AML-193 (cell line): ENCODE data around the gene BACE1-AS.
"Not testable (repeated sequence)": the region's sequence is repeated elsewhere in the genome, so short reads cannot be mapped to it uniquely, and the experiment has no call there.

ENCODE experiments used
- DNase-seq, 2 experiments: peaks; one replicate each; lab custom pipeline; 2025; lab: John Stamatoyannopoulos, UW

BACE1-AS gene

DNA sequence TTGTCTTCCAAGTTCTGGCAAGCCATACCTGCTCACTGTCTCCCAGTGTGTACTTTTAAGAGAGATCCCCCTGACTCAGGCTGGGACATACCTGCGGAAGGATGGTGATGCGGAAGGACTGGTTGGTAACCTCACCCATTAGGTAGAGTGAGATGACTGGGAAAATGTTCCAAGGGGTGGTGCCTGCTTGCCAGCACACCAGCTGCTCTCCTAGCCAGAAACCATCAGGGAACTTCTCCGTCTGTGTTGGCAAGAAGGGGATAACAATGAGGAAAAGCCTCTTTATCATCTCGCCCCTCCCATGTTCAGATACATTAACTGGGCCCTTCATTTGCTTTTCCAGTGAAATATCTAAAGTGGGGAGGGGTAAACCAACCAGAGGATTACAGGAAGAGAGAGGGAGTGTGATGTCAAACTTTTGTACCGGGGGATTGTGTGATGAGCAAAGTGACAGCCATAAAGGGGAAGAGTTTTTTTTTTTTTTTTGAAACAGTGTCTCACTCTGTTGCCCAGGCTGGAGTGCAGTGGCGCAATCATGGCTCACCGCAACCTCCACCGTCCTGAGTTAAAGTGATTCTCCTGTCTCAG is at the start of gene BACE1-AS:
TSS of gene BACE1-AS (plus strand) at position 538 of the 588 bp plus-strand sequence.
- DNase-seq: no peak

DNA sequence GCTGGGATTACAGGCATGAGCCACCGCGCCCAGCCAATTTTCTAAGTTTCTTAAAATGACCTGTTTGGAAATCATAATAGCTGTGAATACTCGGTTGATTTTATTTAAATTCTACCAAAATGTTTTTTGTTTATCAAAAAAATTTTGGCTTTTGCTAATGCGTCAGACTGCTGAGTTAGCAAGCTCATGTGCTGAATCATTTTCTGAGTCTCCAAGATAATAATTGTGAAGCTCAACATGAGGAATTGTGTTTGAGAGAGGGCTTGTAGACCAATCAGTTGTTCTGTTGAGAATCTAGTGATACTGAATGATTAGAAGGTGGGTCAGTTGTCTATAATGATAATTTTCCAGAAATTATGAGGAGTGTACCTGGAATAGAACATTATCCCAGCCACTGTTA is 42.8 kb upstream of the BACE1-AS start:
- no peak for DNase-seq

DNA sequence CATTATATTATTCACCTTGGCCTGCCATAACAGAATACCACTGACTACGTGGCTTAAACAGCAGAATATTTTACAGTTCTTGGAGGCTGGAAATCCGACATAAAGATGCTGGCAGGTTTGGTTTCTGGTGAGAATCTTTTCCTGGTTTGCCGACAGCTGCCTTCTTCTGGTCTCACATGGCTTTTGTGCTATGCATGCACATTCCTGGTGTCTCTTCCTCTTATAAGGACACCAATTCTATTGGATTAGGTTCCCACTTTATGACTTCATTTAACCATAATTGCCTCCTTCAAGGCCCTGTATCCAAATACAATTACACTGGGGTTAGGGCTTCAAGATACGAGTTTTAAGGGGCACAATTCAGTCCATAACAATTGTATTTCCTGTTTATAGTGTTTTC is 41.6 kb upstream of the BACE1-AS start:
- no peak for DNase-seq

DNA sequence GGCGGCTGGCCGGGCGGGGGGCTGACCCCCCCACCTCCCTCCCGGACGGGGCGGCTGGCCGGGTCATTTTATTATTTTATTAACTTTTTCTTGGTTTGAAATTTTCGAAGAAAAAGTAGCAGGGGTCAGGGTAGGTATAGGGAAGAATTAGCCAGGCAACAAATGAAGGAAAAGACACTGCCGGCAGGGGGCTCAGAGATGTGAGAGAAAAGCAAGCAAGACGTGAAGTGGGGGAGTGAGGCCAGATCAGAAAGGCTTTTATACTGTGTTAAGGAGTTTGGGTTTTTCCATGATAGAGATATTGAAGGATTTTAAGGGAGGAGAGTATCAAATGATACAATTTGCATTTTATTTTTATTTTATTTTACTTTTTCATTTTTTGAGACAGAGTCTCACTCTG is 39.6 kb upstream of the BACE1-AS start:
- DNase-seq: no peak

DNA sequence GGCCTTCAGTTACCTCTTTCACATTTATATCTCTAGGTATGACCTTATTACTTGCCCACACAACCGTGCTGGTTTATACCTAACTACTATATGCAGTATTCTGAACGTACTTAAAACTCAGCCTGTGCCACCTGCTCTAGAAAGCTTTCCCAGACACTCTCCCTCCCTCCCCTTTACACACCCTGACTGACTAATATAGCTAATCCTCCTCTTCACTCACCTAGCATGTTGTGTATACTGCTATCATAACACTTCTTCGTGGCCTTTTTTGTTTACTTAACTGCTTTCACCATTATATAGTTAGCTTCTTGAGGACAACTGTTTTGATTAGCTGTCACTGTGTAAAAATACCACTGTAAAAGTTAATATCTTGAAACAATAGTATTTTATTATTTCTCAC is 35.2 kb upstream of the BACE1-AS start:
- DNase-seq: no peak

DNA sequence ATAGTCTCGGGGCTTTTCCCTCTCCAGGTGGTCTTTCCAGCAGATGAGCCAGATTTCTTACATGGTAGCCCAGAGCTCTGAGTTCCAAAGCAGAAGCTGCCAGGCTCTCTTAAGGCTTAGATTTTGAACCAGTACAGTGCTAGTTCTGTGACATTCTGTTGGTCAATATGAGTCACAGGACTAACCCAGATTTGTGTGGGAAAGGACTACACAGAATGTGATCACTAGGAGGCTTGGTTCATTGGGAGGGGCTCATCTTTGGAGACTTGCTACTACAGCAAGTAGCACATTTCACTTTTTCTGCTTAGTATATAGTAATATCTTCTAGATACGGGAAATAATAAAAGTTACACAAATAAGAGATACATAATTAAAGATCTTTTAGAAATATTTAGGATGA is 34.6 kb upstream of the BACE1-AS start:
- no peak for DNase-seq

DNA sequence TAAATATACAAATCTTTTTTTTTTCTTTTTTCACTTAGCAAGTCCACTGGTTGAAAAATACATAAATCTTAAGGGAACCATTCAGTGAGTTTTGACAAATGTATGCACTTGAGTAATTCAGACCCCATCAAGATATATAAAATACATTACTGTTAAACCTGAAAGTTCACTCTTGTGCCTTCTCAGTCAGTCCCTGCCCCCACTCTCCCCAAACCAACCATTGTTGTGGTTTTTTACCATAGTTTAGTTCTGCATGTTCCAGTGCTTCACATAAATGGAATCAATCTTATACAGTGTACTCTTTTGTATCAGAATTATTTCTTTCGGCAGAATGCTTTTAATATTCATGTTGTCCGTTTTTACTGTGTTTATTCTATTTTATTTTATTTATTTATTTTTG is 32.6 kb upstream of the BACE1-AS start:
- no peak for DNase-seq

DNA sequence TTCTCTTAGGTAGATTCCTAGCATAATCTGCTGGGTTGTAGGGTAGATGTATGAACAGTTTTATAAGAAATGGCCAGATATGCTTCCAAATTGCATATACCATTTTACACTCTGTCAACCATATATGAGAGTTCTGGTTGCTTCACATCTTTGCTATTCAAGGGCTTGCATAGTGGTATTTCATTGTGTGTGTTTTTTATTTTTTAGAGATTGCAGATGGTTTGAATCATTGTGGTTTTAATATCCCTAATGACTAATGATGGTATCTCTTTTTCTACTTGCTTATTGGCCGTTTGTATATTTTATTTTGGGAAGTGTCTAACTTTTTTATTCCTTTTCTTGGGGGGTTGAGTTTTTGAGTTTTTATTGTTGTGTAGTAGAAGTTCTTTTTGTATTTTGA is 31.7 kb upstream of the BACE1-AS start:
- DNase-seq: no peak

DNA sequence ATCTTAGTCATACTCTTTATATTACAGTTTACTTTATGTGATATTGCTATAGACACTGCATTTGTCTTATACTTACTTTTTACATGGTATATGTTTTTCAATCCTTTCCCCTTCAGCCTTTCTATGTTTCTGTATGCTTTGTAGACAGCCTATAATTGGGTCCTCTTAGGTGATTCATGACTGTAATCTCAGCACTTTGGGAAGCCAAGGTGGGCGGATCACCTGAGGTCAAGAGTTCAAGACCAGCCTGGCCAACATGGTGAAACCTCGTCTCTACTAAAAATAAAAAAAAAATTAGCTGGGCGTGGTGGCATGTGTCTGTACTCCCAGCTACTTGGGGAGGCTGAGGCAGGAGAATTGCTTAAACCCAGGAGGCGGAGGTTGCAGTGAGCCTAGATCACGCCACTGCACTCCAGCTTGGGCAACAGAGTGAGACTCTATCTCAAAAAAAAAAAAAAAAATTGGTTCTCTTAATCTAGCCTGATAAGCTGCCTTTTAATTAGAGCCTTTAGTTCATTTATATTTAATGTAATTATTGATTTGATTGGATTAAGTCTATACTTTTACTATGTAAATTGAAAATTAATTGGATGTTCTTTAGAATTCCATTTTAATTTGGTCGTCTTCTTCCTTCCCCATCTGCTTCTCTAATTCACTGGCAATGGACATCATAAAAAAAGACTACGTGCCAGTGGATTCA is 26.4 kb upstream of the BACE1-AS start:
- DNase-seq: not testable (repeated sequence)

DNA sequence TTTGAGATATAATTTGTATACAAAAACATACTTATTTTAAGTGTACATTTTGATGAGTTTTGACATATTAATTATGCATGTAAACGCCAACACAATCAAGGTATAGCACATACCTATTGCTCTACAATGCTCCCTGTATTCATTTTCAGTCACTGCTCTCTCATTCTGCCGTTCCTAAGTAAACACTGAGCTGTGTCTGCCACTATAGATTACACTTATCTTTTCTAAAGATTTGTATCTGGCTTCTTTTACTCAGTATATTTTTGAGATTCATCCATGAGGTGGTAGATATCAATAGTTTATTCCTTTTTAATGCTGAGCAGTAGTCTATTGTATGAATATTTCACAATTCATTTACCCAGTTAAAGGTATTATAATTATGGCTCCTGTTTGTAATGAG is 25.4 kb upstream of the BACE1-AS start:
- DNase-seq: no peak

DNA sequence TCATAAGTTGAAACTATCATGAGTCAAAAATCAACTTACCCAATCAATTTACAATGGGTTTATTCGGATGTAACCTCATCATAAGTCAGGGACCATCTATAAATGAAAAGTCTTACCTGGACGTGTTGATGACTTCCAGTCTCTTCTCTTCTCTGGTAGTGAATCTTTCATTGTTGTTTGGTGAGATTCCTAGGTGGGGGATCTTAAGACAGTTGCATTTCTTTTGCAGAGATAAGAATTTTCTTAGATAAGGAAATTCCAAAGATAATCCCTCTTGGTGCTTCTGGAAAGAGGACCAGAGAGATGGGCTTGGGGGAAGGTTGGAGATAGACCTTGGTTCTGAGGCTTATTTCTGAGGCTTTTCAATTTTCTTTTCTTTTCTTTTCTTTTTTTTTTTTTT is 21.3 kb upstream of the BACE1-AS start:
- no peak for DNase-seq

DNA sequence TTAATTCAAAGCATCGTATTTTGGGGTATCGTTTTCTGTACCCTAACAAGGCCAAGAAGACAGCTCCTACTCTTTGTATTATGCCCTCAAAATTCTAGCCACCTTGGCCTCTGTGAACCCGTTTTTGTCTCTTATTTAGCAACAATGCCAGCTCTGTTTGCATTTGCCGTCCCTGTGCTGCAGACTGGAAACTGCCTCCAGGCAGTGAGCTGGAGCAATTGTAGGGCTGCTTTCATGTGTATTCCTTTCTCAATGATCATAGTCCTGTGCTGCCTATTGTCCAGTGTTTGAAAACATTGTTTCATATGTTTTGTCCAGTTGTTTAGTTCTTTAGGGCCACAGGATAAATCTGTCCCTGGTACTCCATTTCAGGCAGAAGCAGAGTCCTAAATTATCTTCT is 19.9 kb upstream of the BACE1-AS start:
- DNase-seq: no peak

DNA sequence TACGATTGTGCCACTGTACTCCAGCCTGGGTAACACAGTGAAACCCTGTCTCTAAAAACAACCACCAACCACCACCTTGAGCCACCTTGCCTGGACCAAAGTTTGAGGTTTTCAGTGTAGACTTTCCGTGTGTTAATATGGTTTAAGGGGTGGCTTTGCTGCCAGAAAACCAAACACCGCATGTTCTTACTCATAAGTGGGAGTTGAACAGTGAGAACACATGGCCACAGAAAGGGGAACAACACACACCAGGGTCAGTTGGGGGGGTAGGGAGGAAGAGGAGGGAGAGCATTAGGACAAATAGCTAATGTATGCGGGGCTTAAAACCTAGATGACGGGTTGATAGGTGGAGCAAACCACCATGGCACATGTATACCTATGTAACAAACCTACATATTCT is 19.0 kb upstream of the BACE1-AS start:
- DNase-seq: not testable (repeated sequence)

DNA sequence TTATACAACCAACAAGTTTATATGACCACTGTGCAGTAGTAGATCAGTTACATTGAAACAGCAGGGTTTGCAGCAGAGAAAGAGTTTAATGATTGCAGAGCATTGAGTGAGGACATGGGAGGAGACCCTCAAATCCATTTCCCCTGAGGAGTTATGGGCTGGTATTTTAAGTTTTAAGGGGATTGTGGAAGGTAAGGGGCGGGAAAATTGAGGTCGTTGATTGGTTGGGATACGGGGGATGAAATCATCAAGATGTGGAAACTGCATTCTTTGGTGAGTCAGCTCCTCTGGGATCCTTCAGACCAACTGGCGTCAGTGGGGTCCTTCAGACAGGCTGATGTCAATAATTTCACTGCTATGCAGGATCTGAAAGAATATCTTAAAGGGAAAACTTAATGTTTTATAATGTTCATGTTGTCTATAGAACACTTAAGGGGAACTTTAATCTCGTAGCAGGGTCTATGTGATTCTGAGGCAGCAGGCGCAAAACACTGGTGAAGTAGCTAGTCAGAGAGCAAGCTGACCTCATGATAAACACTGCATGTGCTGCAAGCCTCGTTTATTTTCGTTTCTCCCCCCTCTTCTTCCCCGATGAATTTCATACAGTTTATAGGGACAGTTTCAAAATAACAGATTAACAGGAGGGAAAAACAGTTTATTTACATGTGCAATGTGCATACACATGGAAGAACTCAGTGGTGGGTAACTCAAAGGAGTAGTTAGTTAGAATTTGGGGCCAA is 17.4 kb upstream of the BACE1-AS start:
- no peak for DNase-seq

DNA sequence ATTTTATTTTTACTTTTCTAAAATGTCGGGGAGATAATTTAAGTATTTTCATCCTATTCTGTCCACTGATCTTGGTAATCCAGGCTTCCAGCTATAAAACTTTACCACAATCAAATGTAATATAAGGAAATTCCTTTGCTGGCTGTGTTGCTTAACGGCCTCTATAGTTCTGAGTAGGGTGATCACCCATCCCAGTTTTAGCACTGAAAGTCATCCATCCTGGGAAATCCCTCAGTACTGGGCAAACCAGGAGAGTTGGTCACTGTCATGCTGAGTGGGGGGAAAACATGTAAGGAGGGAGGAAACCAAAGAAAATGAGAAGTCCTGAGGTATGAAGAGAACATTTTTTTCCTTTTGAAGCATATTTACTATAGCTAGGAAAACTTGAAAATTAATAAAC is 12.8 kb upstream of the BACE1-AS start:
- no peak for DNase-seq

DNA sequence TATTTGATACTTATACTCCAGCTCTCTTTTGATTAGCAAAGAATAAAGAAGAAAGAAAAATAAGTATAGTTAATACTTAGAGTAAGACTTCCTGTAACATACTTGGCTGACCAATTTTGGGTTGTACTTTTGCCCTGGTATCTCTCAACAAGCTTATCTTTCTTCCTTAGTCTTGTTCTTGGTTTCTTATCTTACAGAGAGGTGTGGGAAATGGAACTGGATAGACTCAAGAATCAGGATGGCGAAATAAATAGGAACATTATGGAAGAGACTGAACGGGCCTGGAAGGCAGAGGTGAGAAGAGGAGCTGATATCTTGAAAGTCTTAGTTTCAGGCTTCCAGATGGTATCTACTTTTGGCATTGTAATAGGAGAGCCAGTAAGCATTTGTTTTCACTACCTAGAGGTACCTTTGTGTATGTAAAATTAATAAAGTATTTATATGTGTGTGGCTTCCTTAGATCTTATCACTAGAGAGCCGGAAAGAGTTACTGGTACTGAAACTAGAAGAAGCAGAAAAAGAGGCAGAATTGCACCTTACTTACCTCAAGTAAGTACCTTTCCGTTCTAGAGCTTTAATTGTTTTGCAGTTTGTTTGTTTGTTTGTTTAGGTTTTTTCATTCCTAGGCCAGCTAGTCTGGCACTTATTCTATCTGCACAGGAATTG is 11.3 kb upstream of the BACE1-AS start:
- DNase-seq: no peak

DNA sequence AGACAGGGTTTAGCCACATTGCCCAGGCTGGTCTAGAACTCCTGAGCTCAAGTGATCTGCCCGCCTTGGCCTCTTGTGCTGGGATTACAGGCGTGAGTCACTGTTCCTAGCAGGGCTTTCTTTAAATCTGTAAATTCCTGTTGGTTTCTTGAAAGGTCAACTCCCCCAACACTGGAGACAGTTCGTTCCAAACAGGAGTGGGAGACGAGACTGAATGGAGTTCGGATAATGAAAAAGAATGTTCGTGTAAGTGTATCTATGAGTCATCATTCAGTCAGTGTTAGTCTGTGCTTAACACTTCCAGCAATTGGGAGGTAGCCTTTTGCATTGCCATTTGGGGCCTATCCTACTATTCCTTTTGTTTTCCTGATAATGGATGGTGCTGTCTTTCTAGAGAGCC is 10.0 kb upstream of the BACE1-AS start:
- DNase-seq: no peak

DNA sequence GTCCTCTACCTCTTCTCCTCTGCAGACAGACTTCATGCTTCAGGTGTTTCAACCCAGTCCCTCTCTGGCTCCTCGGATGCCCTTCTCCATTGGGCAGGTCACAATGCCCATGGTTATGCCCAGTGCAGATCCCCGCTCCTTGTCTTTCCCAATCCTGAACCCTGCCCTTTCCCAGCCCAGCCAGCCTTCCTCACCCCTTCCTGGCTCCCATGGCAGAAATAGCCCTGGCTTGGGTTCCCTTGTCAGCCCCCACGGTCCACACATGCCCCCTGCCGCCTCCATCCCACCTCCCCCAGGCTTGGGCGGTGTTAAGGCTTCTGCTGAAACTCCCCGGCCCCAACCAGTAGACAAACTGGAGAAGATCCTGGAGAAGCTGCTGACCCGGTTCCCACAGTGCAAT is 9.3 kb upstream of the BACE1-AS start:
- no peak for DNase-seq

DNA sequence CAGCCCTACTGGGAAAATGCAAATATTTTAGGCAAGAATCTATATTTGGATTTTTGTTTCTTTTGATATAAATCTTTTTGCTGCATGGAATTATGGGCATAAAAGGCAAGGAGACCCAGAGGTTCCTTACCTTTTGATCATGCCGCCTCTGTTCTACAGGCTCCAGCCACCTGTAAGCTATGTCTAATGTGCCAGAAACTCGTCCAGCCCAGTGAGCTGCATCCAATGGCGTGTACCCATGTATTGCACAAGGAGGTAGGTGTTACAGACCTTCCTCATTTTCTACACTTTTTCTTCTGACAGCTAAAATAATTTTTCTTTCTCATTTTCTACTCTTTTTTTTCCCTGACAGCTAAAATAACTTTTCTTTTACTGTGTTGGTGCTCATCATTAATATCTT is 8.2 kb upstream of the BACE1-AS start:
- DNase-seq: no peak

DNA sequence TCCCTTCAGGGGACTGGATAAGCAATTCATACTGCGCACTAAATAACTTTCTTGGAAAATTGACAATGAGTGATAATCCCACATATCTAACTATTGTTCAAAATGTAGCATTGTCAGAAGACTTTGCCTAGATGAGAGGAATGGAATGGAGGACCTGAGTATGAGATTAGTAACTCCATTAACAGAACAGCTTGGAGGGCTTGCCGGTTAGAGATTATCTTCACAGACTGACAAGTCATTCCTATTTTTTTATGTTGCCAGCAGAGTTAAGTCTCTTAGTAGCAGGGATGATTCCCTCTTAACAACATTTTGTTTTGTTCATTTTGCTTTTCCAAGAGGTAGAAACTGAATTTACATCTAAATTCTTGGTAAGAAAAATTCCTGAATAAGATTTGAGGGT is 7.1 kb upstream of the BACE1-AS start:
- DNase-seq: no peak

DNA sequence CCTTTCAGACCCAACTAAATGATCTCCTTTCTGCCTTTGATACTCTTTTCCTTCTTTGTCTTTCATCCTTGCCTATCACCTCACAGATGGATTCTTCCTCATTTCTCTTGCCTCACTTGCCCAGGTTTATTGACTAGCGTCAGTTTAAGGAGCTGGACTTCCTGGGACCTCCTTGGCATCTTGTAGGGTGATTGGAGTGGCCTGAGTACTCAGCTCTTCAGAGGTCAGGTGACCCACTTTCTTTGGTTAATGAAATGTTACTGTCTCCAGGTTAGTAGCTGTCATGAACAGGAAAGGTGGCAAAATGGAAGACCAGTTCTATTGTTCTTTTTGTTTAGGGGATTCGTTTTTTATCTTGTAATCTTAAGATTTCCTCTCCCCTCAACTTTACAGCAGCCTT is 4.6 kb upstream of the BACE1-AS start:
- DNase-seq: no peak

DNA sequence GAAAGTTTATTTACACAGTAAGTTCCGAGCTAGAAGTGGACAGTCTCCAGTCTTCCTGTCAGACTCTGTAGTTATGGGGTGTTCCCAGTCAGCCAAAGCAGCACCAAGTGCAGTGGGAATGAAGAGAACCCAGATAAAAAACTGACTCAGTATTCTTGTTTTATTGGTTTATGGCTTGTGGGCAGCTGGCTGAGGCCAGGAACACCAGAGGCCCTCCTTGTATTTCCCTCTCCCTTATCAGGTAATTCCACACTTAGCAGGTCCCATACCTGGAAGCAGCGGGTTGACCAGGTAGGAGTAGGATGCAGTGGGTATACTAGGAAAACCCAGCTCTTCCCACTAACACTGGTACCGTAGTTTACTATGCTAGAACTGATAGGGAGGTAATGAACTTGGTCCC is 3.5 kb upstream of the BACE1-AS start:
- DNase-seq: no peak

DNA sequence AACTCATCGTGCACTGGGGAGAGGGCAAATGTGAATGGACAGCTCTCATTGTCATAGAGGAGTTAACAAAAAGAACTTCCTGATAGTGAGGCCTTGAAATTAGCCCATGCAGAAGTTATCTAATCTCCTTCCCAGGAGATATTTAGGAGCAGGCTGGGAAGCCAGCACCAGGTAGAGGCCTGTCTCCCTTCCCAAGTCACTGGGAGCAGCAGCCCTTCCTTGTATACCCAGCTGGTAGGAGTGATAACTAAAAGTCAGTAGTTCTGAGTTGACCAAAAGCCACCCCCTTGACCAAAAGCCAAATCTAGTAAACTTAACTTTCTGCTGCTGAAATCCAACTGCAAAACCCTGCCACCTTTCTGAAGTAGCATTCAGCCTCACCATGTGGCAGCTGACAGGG is 1.4 kb upstream of the BACE1-AS start:
- DNase-seq: no peak
